H9 (cell line): ENCODE results near the gene TACR1. TPM values are rescaled to one million over a fixed set of nuclear protein-coding genes. Genes with fewer than 3 reads are reported as not detected.

Experiments
- DNase-seq: peaks from one replicate; pipeline ENCODE4 v3.0.0-alpha.2; 2017
- H2AFZ ChIP-seq: one replicate; pipeline ENCODE4 v1.6.1; 2013; ENCODE audit warnings: mild to moderate bottlenecking, low read length, control low read depth, moderate library complexity
- H2AK5ac ChIP-seq: 2 replicates; pipeline ENCODE4 v1.6.1; 2013; ENCODE audit warnings: low read length, control low read depth, mixed read lengths; ENCODE audit not compliant: insufficient read length
- H2BK120ac ChIP-seq: one replicate; pipeline ENCODE4 v1.6.1; 2013; ENCODE audit warnings: low read depth, mild to moderate bottlenecking, low read length, control low read depth, inconsistent platforms; ENCODE audit not compliant: poor library complexity, severe bottlenecking
- H2BK12ac ChIP-seq: 2 replicates; pipeline ENCODE4 v1.6.1; 2013; ENCODE audit warnings: low read length, control low read depth, mixed read lengths, low read depth; ENCODE audit not compliant: insufficient read length
- H2BK15ac ChIP-seq: 2 replicates; pipeline ENCODE4 v1.6.1; 2013; ENCODE audit warnings: low read depth, low read length, control low read depth
- H2BK20ac ChIP-seq: one replicate; pipeline ENCODE4 v1.6.1; 2013; ENCODE audit warnings: low read depth, mild to moderate bottlenecking, low read length, control low read depth, inconsistent platforms; ENCODE audit not compliant: poor library complexity, severe bottlenecking
- H2BK5ac ChIP-seq: 2 replicates; pipeline ENCODE4 v1.6.1; 2013; ENCODE audit warnings: low read length, control low read depth, mixed read lengths; ENCODE audit not compliant: insufficient read length
- H3K14ac ChIP-seq: 2 replicates; pipeline ENCODE4 v1.6.1; 2013; ENCODE audit warnings: low read length, control low read depth; ENCODE audit not compliant: insufficient read depth
- H3K18ac ChIP-seq: 2 replicates; pipeline ENCODE4 v1.6.1; 2013; ENCODE audit warnings: low read depth, mild to moderate bottlenecking, mixed read lengths, low read length, control low read depth; ENCODE audit not compliant: insufficient read length
- H3K23ac ChIP-seq: 2 replicates; pipeline ENCODE4 v1.6.1; 2013; ENCODE audit warnings: low read length, control low read depth, mixed read lengths, low read depth; ENCODE audit not compliant: insufficient read length
- H3K23me2 ChIP-seq: 2 replicates; pipeline ENCODE4 v1.6.1; 2013; ENCODE audit warnings: low read depth, mild to moderate bottlenecking, mixed read lengths, low read length, control low read depth; ENCODE audit not compliant: insufficient read length, poor library complexity, severe bottlenecking
- H3K27ac ChIP-seq: 2 replicates; pipeline ENCODE4 v1.5.1; 2013; ENCODE audit warnings: low read length, control low read depth, mixed read lengths, low read depth; ENCODE audit not compliant: insufficient read length
- H3K27me3 ChIP-seq: 2 replicates; pipeline ENCODE4 v1.6.1; 2013; ENCODE audit warnings: low read length, control low read depth, inconsistent platforms; ENCODE audit not compliant: insufficient read depth
- H3K4ac ChIP-seq: 2 replicates; pipeline ENCODE4 v1.6.1; 2013; ENCODE audit warnings: low read depth, mild to moderate bottlenecking, control low read depth, inconsistent platforms, low read length, moderate library complexity
- H3K4me1 ChIP-seq: 2 replicates; pipeline ENCODE4 v1.6.1; 2013; ENCODE audit warnings: low read length, control low read depth, inconsistent platforms; ENCODE audit not compliant: insufficient read depth
- H3K4me2 ChIP-seq: 2 replicates; pipeline ENCODE4 v1.6.1; 2013; ENCODE audit warnings: low read length, control low read depth, mixed read lengths; ENCODE audit not compliant: insufficient read length, insufficient read depth
- H3K56ac ChIP-seq: 2 replicates; pipeline ENCODE4 v1.6.1; 2013; ENCODE audit warnings: low read depth, mild to moderate bottlenecking, mixed read lengths, low read length, control low read depth; ENCODE audit not compliant: insufficient read length
- H3K79me1 ChIP-seq: 2 replicates; pipeline ENCODE4 v1.6.1; 2013; ENCODE audit warnings: low read depth, mild to moderate bottlenecking, moderate library complexity, low read length, control low read depth, inconsistent platforms; ENCODE audit not compliant: insufficient read depth, poor library complexity, severe bottlenecking
- H3K79me2 ChIP-seq: 2 replicates; pipeline ENCODE4 v1.6.1; 2013; ENCODE audit warnings: low read length, control low read depth, inconsistent platforms; ENCODE audit not compliant: insufficient read depth
- H3K9ac ChIP-seq: 2 replicates; pipeline ENCODE4 v1.6.1; 2013; ENCODE audit warnings: low read length, control low read depth, mixed read lengths; ENCODE audit not compliant: insufficient read length; ENCODE audit errors: extremely low read depth
- H3K9me3 ChIP-seq: one replicate; pipeline ENCODE4 v1.6.1; 2013; ENCODE audit warnings: low read depth, low read length, inconsistent platforms; ENCODE audit not compliant: control insufficient read depth
- H3T11ph ChIP-seq: one replicate; pipeline ENCODE4 v1.6.1; 2013; ENCODE audit warnings: mild to moderate bottlenecking, low read length, control low read depth, inconsistent platforms
- H4K20me1 ChIP-seq: one replicate; pipeline ENCODE4 v1.6.1; 2013; ENCODE audit not compliant: control insufficient read depth, insufficient read length, insufficient read depth
- H4K5ac ChIP-seq: 2 replicates; pipeline ENCODE4 v1.6.1; 2013; ENCODE audit warnings: low read depth, mild to moderate bottlenecking, mixed read lengths, low read length, control low read depth; ENCODE audit not compliant: insufficient read length
- H4K8ac ChIP-seq: replicated peaks from 2 replicates; pipeline ENCODE4 v1.6.1; 2013; ENCODE audit warnings: low read length, control low read depth, mixed read lengths, low read depth; ENCODE audit not compliant: insufficient read length
- H4K91ac ChIP-seq: 2 replicates; pipeline ENCODE4 v1.6.1; 2013; ENCODE audit warnings: low read depth, mild to moderate bottlenecking, moderate library complexity, mixed read lengths, low read length, control low read depth; ENCODE audit not compliant: insufficient read length
- H3K27ac Mint-ChIP-seq, 3 experiments: 2 replicates in 2 of 3; 3 replicates in 1 of 3; pipeline ENCODE4 v1.8.0; 2020 to 2021; ENCODE audit warnings: mixed read lengths in 3 of 3, mild to moderate bottlenecking in 1 of 3, moderate library complexity in 1 of 3
- H3K27me3 Mint-ChIP-seq: 2 replicates; pipeline ENCODE4 v1.8.0; 2021; ENCODE audit warnings: low read depth, mild to moderate bottlenecking, moderate library complexity, mixed read lengths
- H3K36me3 Mint-ChIP-seq, 3 experiments: 2 replicates in 2 of 3; 3 replicates in 1 of 3; pipeline ENCODE4 v1.8.0; 2020 to 2021; ENCODE audit warnings: low read depth in 3 of 3, mixed read lengths in 3 of 3; ENCODE audit not compliant: insufficient read depth in 1 of 3
- H3K4me1 Mint-ChIP-seq, 2 experiments: 2 replicates each; pipeline ENCODE4 v1.8.0; 2020; ENCODE audit warnings: mixed read lengths in 2 of 2
- H3K4me3 Mint-ChIP-seq, 2 experiments: 2 replicates in 1 of 2; 3 replicates in 1 of 2; pipeline ENCODE4 v1.8.0; 2020 to 2021; ENCODE audit warnings: mild to moderate bottlenecking in 2 of 2, mixed read lengths in 2 of 2, moderate library complexity in 1 of 2
- H3K9me3 Mint-ChIP-seq, 2 experiments: 2 replicates in 1 of 2; 3 replicates in 1 of 2; pipeline ENCODE4 v1.8.0; 2020; ENCODE audit warnings: mild to moderate bottlenecking in 2 of 2, mixed read lengths in 2 of 2, moderate library complexity in 1 of 2
- WGBS: extraction: QIAGEN DNeasy Blood & Tissue Kit; methylation state at CpG from one replicate; pipeline ENCODE4 v1.1.7; 2013; ENCODE audit warnings: missing lambda C conversion rate, low lambda C conversion rate, mixed read lengths; ENCODE audit not compliant: insufficient read length; ENCODE audit errors: extremely low coverage; 5-methylcytosine and 5-hydroxymethylcytosine counted together
- total RNA-seq: library from RNA; stranded (reverse); gene quantifications from 2 replicates; pipeline ENCODE4 v1.2.1, GENCODE V29; 2021
- TF ChIP-seq, protein P1 (sequence below): fragments of 200-600 bp; sonication (generic); conservative IDR thresholded peaks from 3 replicates; pipeline ENCODE4 v1.8.0; 2021; ENCODE audit warnings: antibody characterized with exemption, mild to moderate bottlenecking

Gene TACR1
- total RNA-seq, 1 experiment from 2014 or later = 1.4 TPM

GRCh38 chr2:75195076-75195691 lies 4.1 kb downstream of the TACR1 start:
- Histone ChIP-seq H4K8ac (no peak overlapping the region), H3K79me2 (no peaks in the 10 kb centered on the region), H3K23me2 (peaks cover 12% of the 10 kb centered on the region), H3K9me3 (no peaks in the 10 kb centered on the region), H2BK5ac (no peak overlapping the region), H3T11ph (no peak overlapping the region), H3K23ac (no peak overlapping the region), H2AK5ac (no peak overlapping the region), H2BK120ac (no peak overlapping the region), H2AFZ (no peak overlapping the region), H3K9ac (no peak overlapping the region), H3K79me1 (no peaks in the 10 kb centered on the region), H3K56ac (no peak overlapping the region), H3K27ac (no peak overlapping the region), H4K5ac (no peak overlapping the region), H3K4ac (no peak overlapping the region), H3K14ac (no peak overlapping the region), H3K18ac (no peak overlapping the region), H4K91ac (no peak overlapping the region), H2BK12ac (no peak overlapping the region), H2BK20ac (no peak overlapping the region), H3K4me2 (no peak overlapping the region), H3K4me1 (peaks cover 3% of the 10 kb centered on the region), H4K20me1 (peaks cover 3% of the 10 kb centered on the region), H2BK15ac (no peak overlapping the region), H3K27me3 (peaks cover 23% of the 10 kb centered on the region)
- TF ChIP-seq, protein P1, sequence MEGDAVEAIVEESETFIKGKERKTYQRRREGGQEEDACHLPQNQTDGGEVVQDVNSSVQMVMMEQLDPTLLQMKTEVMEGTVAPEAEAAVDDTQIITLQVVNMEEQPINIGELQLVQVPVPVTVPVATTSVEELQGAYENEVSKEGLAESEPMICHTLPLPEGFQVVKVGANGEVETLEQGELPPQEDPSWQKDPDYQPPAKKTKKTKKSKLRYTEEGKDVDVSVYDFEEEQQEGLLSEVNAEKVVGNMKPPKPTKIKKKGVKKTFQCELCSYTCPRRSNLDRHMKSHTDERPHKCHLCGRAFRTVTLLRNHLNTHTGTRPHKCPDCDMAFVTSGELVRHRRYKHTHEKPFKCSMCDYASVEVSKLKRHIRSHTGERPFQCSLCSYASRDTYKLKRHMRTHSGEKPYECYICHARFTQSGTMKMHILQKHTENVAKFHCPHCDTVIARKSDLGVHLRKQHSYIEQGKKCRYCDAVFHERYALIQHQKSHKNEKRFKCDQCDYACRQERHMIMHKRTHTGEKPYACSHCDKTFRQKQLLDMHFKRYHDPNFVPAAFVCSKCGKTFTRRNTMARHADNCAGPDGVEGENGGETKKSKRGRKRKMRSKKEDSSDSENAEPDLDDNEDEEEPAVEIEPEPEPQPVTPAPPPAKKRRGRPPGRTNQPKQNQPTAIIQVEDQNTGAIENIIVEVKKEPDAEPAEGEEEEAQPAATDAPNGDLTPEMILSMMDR = no peak
- WGBS = no CpG with 5 or more reads among the region's 1 CpG
- H3K27me3 Mint-ChIP-seq = peaks cover 50% of the 10 kb centered on the region
- DNase-seq = no peak
- H3K36me3 Mint-ChIP-seq = no peaks in the 10 kb centered on the region
- no peak overlapping the region for H3K4me3 Mint-ChIP-seq
- no peak overlapping the region for H3K27ac Mint-ChIP-seq
- H3K4me1 Mint-ChIP-seq = peaks cover 23 to 40% of the 10 kb centered on the region in 2 experiments
- no peaks in the 10 kb centered on the region for H3K9me3 Mint-ChIP-seq
